Activated T-helper 17 cell treated with anti-CD3 and anti-CD28 coated beads, Interleukin-2, amount 50 U/mL, for 72 hours (primary cell): ENCODE data around the gene BCAS4. TPM values are rescaled to one million over a fixed set of nuclear protein-coding genes. Genes with fewer than 3 reads are reported as not detected.

ENCODE experiments used
- ATAC-seq: fragments of 150-1000 bp; cut with Tn5 transposase; replicated peaks from 2 replicates; pipeline ENCODE4 v1.10.0; 2021; ENCODE audit warnings: mild to moderate bottlenecking, moderate library complexity
- H3K27ac Mint-ChIP-seq: one replicate; pipeline ENCODE4 v1.8.0; 2022; ENCODE audit warnings: mixed read lengths
- H3K27me3 Mint-ChIP-seq: one replicate; pipeline ENCODE4 v1.8.0; 2022; ENCODE audit warnings: mixed read lengths
- H3K36me3 Mint-ChIP-seq: one replicate; pipeline ENCODE4 v1.8.0; 2022; ENCODE audit warnings: low read depth, mild to moderate bottlenecking, mixed read lengths
- H3K4me1 Mint-ChIP-seq: one replicate; pipeline ENCODE4 v1.8.0; 2022; ENCODE audit warnings: mixed read lengths
- H3K4me3 Mint-ChIP-seq: one replicate; pipeline ENCODE4 v1.8.0; 2022; ENCODE audit warnings: mild to moderate bottlenecking, mixed read lengths
- H3K9me3 Mint-ChIP-seq: one replicate; pipeline ENCODE4 v1.8.0; 2022; ENCODE audit warnings: mixed read lengths
- total RNA-seq, 2 donors: library from RNA; stranded (reverse); gene quantifications; one replicate each; pipeline ENCODE4 v1.2.3, GENCODE V29; 2022

Gene BCAS4
- total RNA-seq, 2 donors from 2014 or later, result 3.8 to 9.7 TPM

GRCh38 chr20:50919567-50919966 is 124.7 kb downstream of the BCAS4 start:
- Mint-ChIP-seq H3K9me3 (no peaks in the 10 kb centered on the region), H3K36me3 (peaks cover 91% of the 10 kb centered on the region), H3K27me3 (no peaks in the 10 kb centered on the region), H3K4me3 (no peak overlapping the region), H3K4me1 (peaks cover 51% of the 10 kb centered on the region), H3K27ac (peak overlapping the region; percentile 80)
- ATAC-seq, result no peak

DNA sequence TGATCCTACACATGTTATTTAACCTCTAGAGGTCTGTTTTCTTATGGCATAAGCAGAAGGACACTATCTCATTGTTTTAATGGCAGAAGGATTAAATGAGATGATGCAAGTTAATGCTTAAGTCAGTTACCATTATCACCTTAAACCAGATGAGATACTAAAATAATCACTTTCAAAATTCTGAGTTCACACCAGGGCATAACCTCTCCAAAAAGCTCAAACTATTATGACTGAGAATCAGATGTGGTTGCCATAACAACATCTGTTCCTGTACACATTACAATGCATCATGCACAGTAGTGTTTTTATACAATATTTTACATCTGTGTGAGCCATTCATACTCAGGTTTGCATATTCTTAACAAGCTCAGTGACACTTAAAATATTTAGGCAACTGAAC is 126.1 kb downstream of the BCAS4 start:
- H3K9me3 Mint-ChIP-seq, result no peaks in the 10 kb centered on the region

GRCh38 chr20:50921803-50922501 is 127.1 kb downstream of the BCAS4 start:
- peak overlapping the region; percentile 75 for H3K27ac Mint-ChIP-seq
- no peak overlapping the region for H3K4me3 Mint-ChIP-seq
- H3K4me1 Mint-ChIP-seq, result peaks cover 45% of the 10 kb centered on the region
- no peaks in the 10 kb centered on the region for H3K27me3 Mint-ChIP-seq
- H3K36me3 Mint-ChIP-seq, result peaks cover 93% of the 10 kb centered on the region
- no peaks in the 10 kb centered on the region for H3K9me3 Mint-ChIP-seq
- no peak for ATAC-seq

More for the DNA sequence above, 126.1 kb downstream of the BCAS4 start:
- H3K27ac Mint-ChIP-seq, result peak overlapping the region; percentile 75
- H3K4me1 Mint-ChIP-seq, result peaks cover 53% of the 10 kb centered on the region
- no peaks in the 10 kb centered on the region for H3K27me3 Mint-ChIP-seq
- no peak overlapping the region for H3K4me3 Mint-ChIP-seq
- ATAC-seq, result peak; percentile 75
- H3K36me3 Mint-ChIP-seq, result peaks cover 93% of the 10 kb centered on the region

DNA sequence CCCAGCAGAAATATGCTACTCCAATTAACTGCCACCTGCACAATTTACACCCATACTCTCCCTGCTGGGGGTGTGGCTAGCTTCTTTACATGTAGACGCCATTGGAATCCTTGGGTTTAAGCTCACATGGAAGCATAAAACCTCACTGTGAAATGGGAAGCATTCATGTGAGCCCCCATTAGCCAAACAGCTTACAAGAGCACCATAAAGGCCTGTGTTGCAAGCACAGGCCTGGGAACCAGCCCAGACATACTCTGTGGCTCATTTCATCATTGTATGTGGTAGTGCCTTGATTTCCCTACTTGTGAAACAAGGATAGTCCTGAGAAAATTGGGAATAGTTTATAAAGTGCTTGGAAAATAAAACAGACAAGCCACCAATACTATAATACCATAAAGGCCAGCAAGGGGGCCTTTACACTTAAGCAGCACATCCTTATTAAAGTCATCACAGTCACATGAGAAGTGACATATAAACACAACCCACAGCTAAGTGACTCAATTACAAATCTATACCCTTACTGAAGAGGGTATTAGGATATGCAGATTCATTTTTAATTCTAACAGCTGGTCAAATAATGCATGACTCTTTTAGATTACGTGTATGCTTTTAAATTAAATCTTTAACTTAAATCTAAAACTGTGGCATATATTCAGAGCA is 129.5 kb downstream of the BCAS4 start:
- H3K4me1 Mint-ChIP-seq, result peaks cover 46% of the 10 kb centered on the region
- peak overlapping the region; percentile 46 for H3K4me3 Mint-ChIP-seq
- H3K9me3 Mint-ChIP-seq, result no peaks in the 10 kb centered on the region
- no peaks in the 10 kb centered on the region for H3K27me3 Mint-ChIP-seq
- H3K27ac Mint-ChIP-seq, result peak overlapping the region; percentile 44
- ATAC-seq, result no peak
- peaks cover 94% of the 10 kb centered on the region for H3K36me3 Mint-ChIP-seq

- Mint-ChIP-seq H3K4me1 (peaks cover 39% of the 10 kb centered on the region), H3K4me3 (no peak overlapping the region), H3K36me3 (peaks cover 88% of the 10 kb centered on the region), H3K9me3 (no peaks in the 10 kb centered on the region), H3K27ac (no peak overlapping the region), H3K27me3 (no peaks in the 10 kb centered on the region)
- no peak for ATAC-seq
These were observed 131.7 kb downstream of the BCAS4 start for GRCh38 chr20:50926530-50926929.

Other genes starting within 250 kb of the BCAS4 start
- gene RIPOR3, start 103.5 kb upstream of the BCAS4 start, total RNA-seq, result not detected
- 1 to 10 TPM; 3.2 to 7.8 TPM for gene PARD6B, start 63.5 kb upstream of the BCAS4 start, total RNA-seq
- 10 to 100 TPM; 57.9 to 75.4 TPM for gene ADNP, start 136.4 kb downstream of the BCAS4 start, total RNA-seq
- gene DPM1, start 163.5 kb downstream of the BCAS4 start, total RNA-seq, result 10 to 100 TPM; 43.0 to 57.4 TPM
- 1 to 10 TPM; 3.0 to 5.4 TPM for gene MOCS3, start 163.8 kb downstream of the BCAS4 start, total RNA-seq
- gene KCNG1, start 228.0 kb downstream of the BCAS4 start, total RNA-seq, result under 1 TPM; 0.28 to 0.42 TPM